SK-N-SH (cell line): Measurements from ENCODE around the gene ZBED4. TPM values are rescaled to one million over a fixed set of nuclear protein-coding genes. Genes with fewer than 3 reads are reported as not detected.

Experiments used
- CTCF ChIA-PET: fragments of 300-600, 350-600 bp; formaldehyde crosslinking; extraction: SDS; loops from one replicate; lab custom pipeline; 2021; lab: Yijun Ruan, JAX
- POLR2A ChIA-PET: fragments of 350-600 bp; sonication (Branson Sonifier 250); formaldehyde crosslinking; extraction: SDS; loops from one replicate; lab custom pipeline; 2020; ENCODE audit warnings: antibody characterized with exemption, inconsistent platforms; lab: Yijun Ruan, JAX
- DNase-seq: peaks from one replicate; pipeline ENCODE4 v3.0.0; 2012
- H2AFZ ChIP-seq: fragments of 200-600 bp; sonication (generic); 2 replicates; pipeline ENCODE4 v1.8.1; 2016; ENCODE audit warnings: antibody characterized with exemption, mild to moderate bottlenecking, low read depth
- H3F3A ChIP-seq: fragments of 200-600 bp; sonication (generic); replicated peaks from 2 replicates; pipeline ENCODE3; 2016; ENCODE audit warnings: antibody characterized with exemption, mild to moderate bottlenecking; ENCODE audit not compliant: insufficient read depth
- H3K27ac ChIP-seq, 2 experiments: fragments of 200-500 bp in 1 of 2; fragments of 200-600 bp in 1 of 2; sonication (Bioruptor generic) in 1 of 2; sonication (generic), shearing (Covaris generic) in 1 of 2; 2 replicates each; pipeline versions ENCODE4 v1.5.1 to v1.6.1; 2014 to 2016; ENCODE audit warnings: low read depth in 2 of 2, inconsistent platforms in 1 of 2, low read length in 1 of 2, mild to moderate bottlenecking in 1 of 2, mixed read lengths in 1 of 2
- H3K27me3 ChIP-seq: fragments of 200-600 bp; sonication (generic), shearing (Covaris generic); 2 replicates; pipeline ENCODE4 v1.6.1; 2016; ENCODE audit warnings: mixed run types; ENCODE audit not compliant: insufficient read depth
- H3K36me3 ChIP-seq, 2 experiments: fragments of 200-500 bp in 1 of 2; fragments of 200-600 bp in 1 of 2; sonication (Bioruptor generic) in 1 of 2; sonication (generic) in 1 of 2; replicated peaks in 1 of 2; 2 replicates each; pipeline versions ENCODE3 to v1.5.1; 2014 to 2016; ENCODE audit warnings: low read length in 1 of 2, mild to moderate bottlenecking in 1 of 2; ENCODE audit not compliant: insufficient read depth in 2 of 2, control insufficient read depth in 1 of 2
- H3K4me1 ChIP-seq, 2 experiments: fragments of 200-500 bp in 1 of 2; fragments of 200-600 bp in 1 of 2; sonication (Bioruptor generic) in 1 of 2; sonication (generic), shearing (Covaris generic) in 1 of 2; 2 replicates each; pipeline versions ENCODE4 v1.5.1 to v1.6.1; 2014 to 2016; ENCODE audit warnings: low read depth in 1 of 2, low read length in 1 of 2, mixed run types in 1 of 2; ENCODE audit not compliant: insufficient read depth in 2 of 2, control insufficient read depth in 1 of 2
- H3K4me2 ChIP-seq: fragments of 200-600 bp; sonication (generic), shearing (Covaris generic); 2 replicates; pipeline ENCODE4 v1.6.1; 2017; ENCODE audit warnings: mixed run types
- H3K4me3 ChIP-seq, 2 experiments: fragments of 200-500 bp in 1 of 2; fragments of 200-600 bp in 1 of 2; sonication (Bioruptor generic) in 1 of 2; sonication (generic), shearing (Covaris generic) in 1 of 2; 2 replicates each; pipeline versions ENCODE4 v1.5.1 to v1.8.1; 2014 to 2016; ENCODE audit warnings: low read depth in 2 of 2, inconsistent platforms in 1 of 2, low read length in 1 of 2, mild to moderate bottlenecking in 1 of 2, mixed read lengths in 1 of 2, moderate library complexity in 1 of 2
- H3K79me2 ChIP-seq: fragments of 200-600 bp; sonication (generic); 2 replicates; pipeline ENCODE4 v1.8.1; 2017; ENCODE audit warnings: mild to moderate bottlenecking; ENCODE audit not compliant: insufficient read depth
- H3K9ac ChIP-seq: fragments of 200-600 bp; sonication (generic); 2 replicates; pipeline ENCODE4 v1.6.1; 2017; ENCODE audit warnings: mixed run types
- H3K9me2 ChIP-seq: fragments of 200-600 bp; sonication (generic); 2 replicates; pipeline ENCODE4 v1.6.1; 2017; ENCODE audit warnings: mixed run types
- H3K9me3 ChIP-seq: fragments of 200-600 bp; sonication (generic); 2 replicates; pipeline ENCODE4 v1.6.1; 2017; ENCODE audit warnings: mixed run types, mild to moderate bottlenecking, moderate library complexity
- H4K20me1 ChIP-seq: fragments of 200-600 bp; sonication (generic); 2 replicates; pipeline ENCODE4 v1.6.1; 2017; ENCODE audit warnings: mild to moderate bottlenecking, mixed run types; ENCODE audit not compliant: insufficient read depth
- EP300 ChIP-seq, 2 experiments: IDR thresholded peaks; 2 replicates each; pipeline versions ENCODE4 v1.4.0 to v1.6.1; 2012; ENCODE audit warnings: borderline replicate concordance in 1 of 2, low read depth in 1 of 2, low read length in 1 of 2
- FOXJ3 ChIP-seq: sonication (generic); formaldehyde crosslinking; IDR thresholded peaks from 2 replicates; pipeline ENCODE4 v1.5.1; 2020; ENCODE audit warnings: mild to moderate bottlenecking, missing genetic modification reagents
- GATA2 ChIP-seq: sonication (generic); formaldehyde crosslinking; IDR thresholded peaks from 2 replicates; pipeline ENCODE4 v1.5.0; 2020; ENCODE audit warnings: mild to moderate bottlenecking, missing genetic modification reagents
- MXI1 ChIP-seq: IDR thresholded peaks from 2 replicates; pipeline ENCODE4 v1.6.1; 2012; ENCODE audit warnings: mild to moderate bottlenecking, low read depth, low read length, improper control_type of control experiment
- RCOR1 ChIP-seq: fragments of 150-350 bp; IDR thresholded peaks from 2 replicates; pipeline ENCODE4 v1.6.1; 2017; ENCODE audit warnings: antibody characterized with exemption, low read length
- REST ChIP-seq: IDR thresholded peaks from 2 replicates; pipeline ENCODE4 v1.6.1; 2012; ENCODE audit warnings: mild to moderate bottlenecking, low read depth, low read length, moderate library complexity
- WGBS: methylation state at CpG from one replicate; pipeline ENCODE4 v1.1.6; 2017; ENCODE audit warnings: low lambda C conversion rate; 5-methylcytosine and 5-hydroxymethylcytosine counted together
- polyA plus RNA-seq, 3 experiments: library from polyadenylated mRNA; depleted of rRNA; stranded (reverse); fragments of >200 nt; gene quantifications; 2 replicates each; pipeline ENCODE4 v1.2.3, GENCODE V29; 2012

The ZBED4 gene
- polyA plus RNA-seq, 1 of the 3 experiments (the other 2 are of a cell fraction), result 7.9 TPM

GRCh38 chr22:49901457-49901856 lies 47.8 kb downstream of the ZBED4 start:
- H2AFZ ChIP-seq, result no peak overlapping the region
- no peak overlapping the region for H3K9ac ChIP-seq
- H3K79me2 ChIP-seq, result no peaks in the 10 kb centered on the region
- 88% methylated on average over 10 of the region's 11 CpGs for WGBS
- no peaks in the 10 kb centered on the region for H3K9me3 ChIP-seq
- H3K27ac ChIP-seq, result no peak overlapping the region
- ChIA-PET CTCF (interaction anchor here (1.7 kb wide), 1 partner anchor 129 kb away, joined by 6 read pairs; no protein-coding TSS in a partner anchor), POLR2A (no interaction called here)
- peaks cover 13 to 23% of the 10 kb centered on the region in 2 experiments for H3K36me3 ChIP-seq
- no peaks in the 10 kb centered on the region for H3K27me3 ChIP-seq
- no peak overlapping the region for H3K4me3 ChIP-seq
- TF ChIP-seq RCOR1, result no peak
- DNase-seq, result no peak
- peaks cover 0 to 23% of the 10 kb centered on the region in 2 experiments; a peak in 1 of 4 replicates for H3K4me1 ChIP-seq
- no peak overlapping the region for H3K4me2 ChIP-seq
- no peaks in the 10 kb centered on the region for H3K9me2 ChIP-seq
- no peaks in the 10 kb centered on the region for H4K20me1 ChIP-seq
- peaks cover 5% of the 10 kb centered on the region for H3F3A ChIP-seq

- H3K4me1 ChIP-seq, result peaks cover 0 to 27% of the 10 kb centered on the region in 2 experiments; a peak in 1 of 4 replicates
- H4K20me1 ChIP-seq, result no peaks in the 10 kb centered on the region
- DNase-seq, result peak; percentile 84
- no peak overlapping the region for H3K4me2 ChIP-seq
- 88% methylated on average over 6 of the region's 17 CpGs for WGBS
- H3K27ac ChIP-seq, result peak overlapping the region in 1 of 2 experiments; percentile 54; a peak in 2 of 4 replicates
- H3K27me3 ChIP-seq, result no peaks in the 10 kb centered on the region
- no peak overlapping the region for H3K9ac ChIP-seq
- peaks cover 5% of the 10 kb centered on the region for H3F3A ChIP-seq
- TF ChIP-seq MXI1 (peak; percentile 37; the same call in 1 of the 2 replicates), REST (no peak), EP300 (IDR thresholded peaks at IDR 0.05; ENCODE audit: borderline replicate concordance in 1 of 2, low read depth in 1 of 2, low read length in 1 of 2) (peak in 1 of 2 experiments; percentile 39; a peak in 1 of 4 replicates), GATA2 (CRISPR knock-in tag) (peak; percentile 69), FOXJ3 (CRISPR knock-in tag) (peak; percentile 48; the same call in 1 of the 2 replicates)
- H3K79me2 ChIP-seq, result no peaks in the 10 kb centered on the region; the same call in 1 of the 2 replicates
- H3K9me3 ChIP-seq, result no peaks in the 10 kb centered on the region
- no peak overlapping the region for H3K4me3 ChIP-seq
- peaks cover 15 to 23% of the 10 kb centered on the region in 2 experiments for H3K36me3 ChIP-seq
- no peaks in the 10 kb centered on the region for H3K9me2 ChIP-seq
- ChIA-PET CTCF (interaction anchor here (0.6 to 1.3 kb wide), 3 partner anchors 126 to 830 kb away, joined by 3 read pairs; no protein-coding TSS in a partner anchor), POLR2A (interaction anchor here (1.1 kb wide), 1 partner anchor 15 kb away, joined by 5 read pairs; the partner anchor contains the start of genes ALG12 and CRELD2)
- H2AFZ ChIP-seq, result no peak overlapping the region
Measured at GRCh38 chr22:49903322-49904039, 49.8 kb downstream of the ZBED4 start.
